GM19193 (cell line): ENCODE results near the gene ANKRD45.

Experiments
- POLR2A ChIP-seq: IDR thresholded peaks from 4 replicates; pipeline ENCODE4 v1.6.1; 2011; ENCODE audit not compliant: insufficient read depth, insufficient read length; ENCODE audit errors: extremely low read depth

ANKRD45 gene

GRCh38 chr1:173581383-173582079 lies 88.1 kb downstream of the ANKRD45 start:
- TF ChIP-seq POLR2A, result no peak

DNA sequence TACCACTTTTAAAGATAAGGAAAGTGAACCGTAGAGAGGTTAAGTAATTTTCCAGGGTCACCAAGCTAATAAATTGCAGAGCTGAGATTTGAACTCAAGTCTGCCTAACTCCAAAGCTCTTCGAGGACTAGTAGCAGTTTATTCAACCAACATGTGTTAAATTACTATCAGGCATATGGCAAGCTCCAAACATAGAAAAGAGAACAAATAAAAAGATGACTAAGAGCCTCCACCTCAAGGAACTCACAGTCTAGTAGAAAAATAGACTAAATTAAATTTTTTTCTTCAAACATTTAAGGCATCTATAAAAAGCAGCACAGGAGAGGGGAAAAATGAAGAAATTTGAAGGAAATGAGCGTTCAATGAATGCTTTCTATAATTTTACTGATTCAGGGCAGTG lies 89.0 kb downstream of the ANKRD45 start:
- TF ChIP-seq POLR2A, result no peak

DNA sequence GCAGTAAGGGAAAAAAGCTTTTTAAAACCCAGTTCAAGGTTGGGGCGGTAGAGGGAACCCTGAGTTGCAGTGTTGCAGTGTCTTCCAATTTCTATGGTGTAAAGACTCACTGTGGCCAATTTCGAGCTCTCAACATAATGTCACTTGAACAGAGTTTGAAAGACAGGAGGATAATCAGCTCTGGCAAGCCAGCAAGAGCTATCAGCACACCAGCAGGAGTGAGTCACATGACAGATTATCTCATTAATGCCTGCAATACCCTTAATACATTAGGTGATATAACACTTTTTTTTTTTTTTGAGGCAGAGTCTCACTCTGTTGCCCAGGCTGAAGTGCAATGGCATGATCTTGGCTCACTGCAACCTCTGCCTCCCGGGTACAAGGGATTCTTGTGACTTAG lies 89.6 kb downstream of the ANKRD45 start:
- TF ChIP-seq POLR2A, result no peak

GRCh38 chr1:173573596-173573995 lies 96.1 kb downstream of the ANKRD45 start:
- no peak for TF ChIP-seq POLR2A

- TF ChIP-seq POLR2A, result no peak
Observed at GRCh38 chr1:173572201-173572873, 97.3 kb downstream of the ANKRD45 start.

- TF ChIP-seq POLR2A, result no peak
Observed at GRCh38 chr1:173570370-173571007, 99.2 kb downstream of the ANKRD45 start.

GRCh38 chr1:173568483-173568882 lies 101.2 kb downstream of the ANKRD45 start:
- TF ChIP-seq POLR2A, result no peak

GRCh38 chr1:173562813-173563212 lies 106.8 kb downstream of the ANKRD45 start:
- no peak for TF ChIP-seq POLR2A

DNA sequence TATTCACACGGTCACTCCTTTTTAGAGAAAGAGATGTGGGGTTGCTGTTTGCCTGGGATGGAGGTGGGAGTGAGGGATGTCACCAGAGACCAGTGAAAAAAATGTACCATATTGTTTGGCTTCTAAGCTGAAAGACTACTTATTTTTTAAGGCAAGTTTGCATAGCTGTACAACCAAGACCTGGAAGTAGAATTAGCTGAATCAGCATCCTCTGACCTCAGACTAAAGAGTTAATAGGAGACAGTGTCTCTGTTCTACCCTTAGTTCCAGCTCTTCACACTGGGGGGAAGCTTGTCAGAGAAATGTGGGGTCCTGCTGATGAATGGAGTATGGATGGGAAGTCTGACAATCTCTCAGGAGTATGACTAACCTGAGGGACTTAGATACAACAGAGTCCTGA lies 108.4 kb downstream of the ANKRD45 start:
- TF ChIP-seq POLR2A, result no peak

DNA sequence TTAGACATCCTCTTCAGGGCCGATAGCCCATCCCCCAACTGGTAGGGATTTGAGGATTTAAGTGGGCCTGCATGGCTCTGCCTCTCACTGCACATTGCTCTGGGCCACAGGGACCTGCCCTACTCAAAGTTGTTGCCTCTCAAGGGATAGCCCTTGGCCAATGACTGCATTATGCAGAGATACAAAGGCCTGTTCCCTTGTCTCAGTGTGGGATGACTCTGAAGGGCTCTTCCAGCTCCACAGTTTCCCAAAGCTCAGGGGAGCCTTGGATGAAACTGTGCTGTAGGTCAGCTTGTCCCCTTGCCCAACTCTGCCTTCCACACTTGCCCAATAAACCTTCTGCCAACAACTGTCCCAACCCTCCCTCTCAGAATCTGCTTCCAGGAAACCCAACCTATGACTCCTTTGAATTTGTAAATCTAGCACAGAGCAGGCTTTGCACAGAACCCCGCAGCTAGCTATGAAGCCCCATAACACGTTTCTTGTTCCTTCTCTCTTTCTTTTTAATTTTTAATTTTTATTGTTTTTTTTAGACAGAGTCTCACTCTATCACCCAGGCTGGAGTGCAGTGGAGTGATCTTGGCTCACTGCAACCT lies 109.3 kb downstream of the ANKRD45 start:
- no peak for TF ChIP-seq POLR2A
